Skeletal muscle satellite cell (primary cell): Measurements from ENCODE around the gene GRK2.

Experiments used
- H3K27me3 ChIP-seq: 2 replicates; pipeline ENCODE4 v1.7.0; 2013; ENCODE audit warnings: low read length; ENCODE audit not compliant: control insufficient read depth, insufficient read depth
- H3K36me3 ChIP-seq: 2 replicates; pipeline ENCODE4 v1.7.0; 2013; ENCODE audit warnings: mild to moderate bottlenecking, control low read depth, low read length; ENCODE audit not compliant: insufficient read depth
- H3K4me1 ChIP-seq: 2 replicates; pipeline ENCODE4 v1.7.0; 2013; ENCODE audit warnings: low read length; ENCODE audit not compliant: control insufficient read depth, insufficient read depth
- H3K4me2 ChIP-seq: 2 replicates; pipeline ENCODE4 v1.7.0; 2013; ENCODE audit warnings: mild to moderate bottlenecking, low read length
- H3K4me3 ChIP-seq: 2 replicates; pipeline ENCODE4 v1.7.0; 2013; ENCODE audit warnings: low read length
- H3K9ac ChIP-seq: 2 replicates; pipeline ENCODE4 v1.7.0; 2013; ENCODE audit warnings: mild to moderate bottlenecking, low read depth, low read length, moderate library complexity
- H3K9me3 ChIP-seq: replicated peaks from 2 replicates; pipeline ENCODE4 v1.7.0; 2013; ENCODE audit warnings: mild to moderate bottlenecking, control low read depth, low read length

The GRK2 gene

DNA sequence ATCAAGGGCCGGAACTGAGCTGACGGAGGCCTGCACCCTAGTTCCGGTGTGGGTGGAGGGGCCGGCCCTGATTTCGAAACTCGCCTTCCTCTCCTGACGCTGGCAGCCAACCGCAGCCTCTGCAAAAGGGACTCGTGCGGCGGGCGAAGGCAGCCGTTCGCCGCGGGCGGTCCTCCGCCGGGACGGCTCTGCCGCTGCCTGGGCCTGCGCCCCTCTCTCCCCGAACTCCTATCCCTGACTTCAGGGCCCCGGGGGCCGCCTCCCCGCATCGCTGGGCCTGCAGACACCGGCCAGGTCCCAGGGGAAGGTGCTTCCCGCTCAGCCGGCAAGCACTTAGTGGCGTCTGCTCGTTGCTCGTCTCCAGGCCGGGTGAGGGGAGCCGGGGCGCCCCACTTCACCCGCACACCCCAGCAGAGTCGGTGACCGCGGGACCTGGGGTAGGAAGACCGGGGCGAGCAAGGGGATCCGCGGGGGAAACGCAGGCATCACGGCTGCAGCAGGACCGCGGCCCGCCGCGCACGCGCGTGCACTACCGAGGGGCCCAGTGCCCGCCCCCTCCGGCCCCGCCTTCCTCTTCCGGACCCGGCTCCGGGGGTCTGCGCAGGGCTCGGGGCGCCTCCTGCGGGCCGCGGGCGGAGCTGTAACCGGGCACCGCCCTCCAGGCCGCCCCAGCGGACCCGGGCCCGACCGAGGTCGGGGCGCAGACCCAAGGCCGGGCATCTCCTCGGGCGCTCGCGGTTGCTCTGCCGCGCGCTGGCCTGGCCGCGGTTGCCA, 22.4 kb downstream of the GRK2 start:
- Histone ChIP-seq H3K36me3 (peaks cover 52% of the 10 kb centered on the region), H3K4me2 (peak overlapping the region; percentile 99), H3K27me3 (no peaks in the 10 kb centered on the region), H3K9me3 (no peaks in the 10 kb centered on the region), H3K4me3 (peak overlapping the region; percentile 87), H3K4me1 (peaks cover 37% of the 10 kb centered on the region), H3K9ac (peak overlapping the region; percentile 76)

GRCh38 chr11:67289226-67289650, 23.0 kb downstream of the GRK2 start, which contains the start of gene ANKRD13D:
TSS of gene ANKRD13D (plus strand) at chr11:67289303. CDS start at chr11:67289461, 158 bp downstream.
- H3K4me2 ChIP-seq, result peak within 1 kb of the TSS; percentile 99
- peak within 1 kb of the TSS; percentile 87 for H3K4me3 ChIP-seq
- peaks cover 37% of the 10 kb centered on the region for H3K4me1 ChIP-seq
- peaks cover 52% of the 10 kb centered on the region for H3K36me3 ChIP-seq
- H3K9ac ChIP-seq, result peak within 1 kb of the TSS; percentile 86
- H3K27me3 ChIP-seq, result no peaks in the 10 kb centered on the region
- H3K9me3 ChIP-seq, result no peaks in the 10 kb centered on the region

GRCh38 chr11:67289651-67290479, 23.6 kb downstream of the GRK2 start:
- H3K4me2 ChIP-seq, result peak overlapping the region; percentile 96
- H3K4me1 ChIP-seq, result peaks cover 37% of the 10 kb centered on the region
- H3K36me3 ChIP-seq, result peaks cover 52% of the 10 kb centered on the region
- no peaks in the 10 kb centered on the region for H3K9me3 ChIP-seq
- H3K27me3 ChIP-seq, result no peaks in the 10 kb centered on the region
- H3K9ac ChIP-seq, result peak overlapping the region; percentile 86
- peak overlapping the region; percentile 87 for H3K4me3 ChIP-seq

DNA sequence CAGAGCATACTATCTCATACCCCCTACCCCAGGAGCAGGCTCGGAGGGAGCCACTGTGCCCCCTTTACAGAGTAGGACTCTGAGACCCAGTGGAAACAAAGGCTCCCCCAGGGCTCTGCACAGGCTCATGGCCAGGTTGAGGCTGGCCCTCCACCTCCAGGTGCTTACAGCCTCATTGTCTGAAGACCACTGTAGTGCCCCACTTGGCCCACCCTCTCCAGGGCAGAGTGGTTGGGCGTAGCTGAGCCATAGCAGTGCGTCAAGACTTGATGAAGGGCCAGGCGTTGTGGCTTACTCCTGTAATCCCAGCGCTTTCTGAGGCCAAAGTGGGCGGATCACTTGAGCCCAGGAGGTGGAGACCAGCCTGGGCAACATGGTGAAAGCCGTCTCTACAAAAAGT, 24.5 kb downstream of the GRK2 start:
- Histone ChIP-seq H3K4me3 (peak overlapping the region; percentile 87), H3K9me3 (peaks cover 2% of the 10 kb centered on the region), H3K27me3 (no peaks in the 10 kb centered on the region), H3K36me3 (peaks cover 52% of the 10 kb centered on the region), H3K4me2 (peak overlapping the region; percentile 96), H3K4me1 (peaks cover 37% of the 10 kb centered on the region), H3K9ac (no peak overlapping the region)

- Histone ChIP-seq H3K9me3 (peaks cover 5% of the 10 kb centered on the region), H3K9ac (no peak overlapping the region), H3K36me3 (peaks cover 49% of the 10 kb centered on the region), H3K27me3 (no peaks in the 10 kb centered on the region), H3K4me2 (no peak overlapping the region), H3K4me1 (peaks cover 37% of the 10 kb centered on the region), H3K4me3 (no peak overlapping the region)
Observed at GRCh38 chr11:67291481-67292381, 25.5 kb downstream of the GRK2 start.

GRCh38 chr11:67292671-67293070, 26.4 kb downstream of the GRK2 start:
- peaks cover 5% of the 10 kb centered on the region for H3K9me3 ChIP-seq
- peaks cover 34% of the 10 kb centered on the region for H3K4me1 ChIP-seq
- H3K4me2 ChIP-seq, result peak overlapping the region; percentile 2
- no peaks in the 10 kb centered on the region for H3K27me3 ChIP-seq
- H3K9ac ChIP-seq, result no peak overlapping the region
- H3K4me3 ChIP-seq, result no peak overlapping the region
- H3K36me3 ChIP-seq, result peaks cover 48% of the 10 kb centered on the region

GRCh38 chr11:67293090-67293489, 26.8 kb downstream of the GRK2 start:
- H3K4me1 ChIP-seq, result peaks cover 30% of the 10 kb centered on the region
- H3K4me2 ChIP-seq, result peak overlapping the region; percentile 2
- no peak overlapping the region for H3K9ac ChIP-seq
- H3K27me3 ChIP-seq, result no peaks in the 10 kb centered on the region
- H3K4me3 ChIP-seq, result no peak overlapping the region
- peaks cover 52% of the 10 kb centered on the region for H3K36me3 ChIP-seq
- H3K9me3 ChIP-seq, result peaks cover 5% of the 10 kb centered on the region

DNA sequence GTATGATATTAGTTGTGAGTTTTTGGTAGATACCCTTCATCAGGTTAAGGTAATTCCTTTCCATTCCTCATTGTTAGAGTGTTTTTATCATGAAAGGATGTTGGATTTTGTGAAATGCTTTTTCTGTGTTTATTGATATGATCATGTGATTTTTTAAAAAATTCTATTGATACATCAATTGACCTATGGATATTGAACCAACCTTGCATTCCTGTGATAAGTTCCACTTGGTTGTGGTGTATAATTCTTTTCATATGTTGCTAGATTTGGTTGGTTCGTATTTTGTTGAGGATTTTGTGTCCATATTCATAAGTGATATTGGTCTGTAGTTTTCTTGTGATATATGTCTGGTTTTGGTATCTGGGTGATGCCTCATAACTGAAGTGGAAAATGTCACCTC, 29.6 kb downstream of the GRK2 start:
- Histone ChIP-seq H3K9ac (no peak overlapping the region), H3K36me3 (peaks cover 74% of the 10 kb centered on the region)

DNA sequence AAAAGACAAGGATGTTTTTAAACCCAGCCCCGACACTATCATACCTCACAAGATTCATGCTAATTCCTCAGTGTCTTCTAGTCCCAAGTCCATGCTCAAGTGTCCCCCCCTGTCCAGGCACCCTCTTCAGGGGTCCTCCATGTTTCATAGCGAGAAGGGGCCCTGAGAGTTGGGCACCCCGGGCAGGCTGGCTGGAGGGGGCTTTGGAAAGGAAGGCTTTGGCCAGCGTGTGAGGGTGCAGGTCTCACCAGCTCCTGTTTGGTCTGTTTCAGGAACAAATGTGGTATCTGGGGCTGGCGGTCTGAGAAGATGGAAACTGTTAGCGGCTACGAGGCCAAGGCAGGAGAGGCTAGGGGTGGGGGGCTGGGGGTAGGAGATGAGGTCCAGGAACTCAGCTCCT, 32.5 kb downstream of the GRK2 start:
- Histone ChIP-seq H3K4me3 (no peak overlapping the region), H3K9me3 (peaks cover 5% of the 10 kb centered on the region), H3K4me2 (no peak overlapping the region), H3K27me3 (no peaks in the 10 kb centered on the region), H3K9ac (no peak overlapping the region), H3K36me3 (peaks cover 70% of the 10 kb centered on the region), H3K4me1 (peaks cover 18% of the 10 kb centered on the region)

More for the DNA sequence above, 29.6 kb downstream of the GRK2 start:
- peaks cover 15% of the 10 kb centered on the region for H3K4me1 ChIP-seq
- H3K27me3 ChIP-seq, result no peaks in the 10 kb centered on the region
- H3K4me3 ChIP-seq, result no peak overlapping the region
- H3K9me3 ChIP-seq, result peaks cover 5% of the 10 kb centered on the region
- H3K4me2 ChIP-seq, result no peak overlapping the region

DNA sequence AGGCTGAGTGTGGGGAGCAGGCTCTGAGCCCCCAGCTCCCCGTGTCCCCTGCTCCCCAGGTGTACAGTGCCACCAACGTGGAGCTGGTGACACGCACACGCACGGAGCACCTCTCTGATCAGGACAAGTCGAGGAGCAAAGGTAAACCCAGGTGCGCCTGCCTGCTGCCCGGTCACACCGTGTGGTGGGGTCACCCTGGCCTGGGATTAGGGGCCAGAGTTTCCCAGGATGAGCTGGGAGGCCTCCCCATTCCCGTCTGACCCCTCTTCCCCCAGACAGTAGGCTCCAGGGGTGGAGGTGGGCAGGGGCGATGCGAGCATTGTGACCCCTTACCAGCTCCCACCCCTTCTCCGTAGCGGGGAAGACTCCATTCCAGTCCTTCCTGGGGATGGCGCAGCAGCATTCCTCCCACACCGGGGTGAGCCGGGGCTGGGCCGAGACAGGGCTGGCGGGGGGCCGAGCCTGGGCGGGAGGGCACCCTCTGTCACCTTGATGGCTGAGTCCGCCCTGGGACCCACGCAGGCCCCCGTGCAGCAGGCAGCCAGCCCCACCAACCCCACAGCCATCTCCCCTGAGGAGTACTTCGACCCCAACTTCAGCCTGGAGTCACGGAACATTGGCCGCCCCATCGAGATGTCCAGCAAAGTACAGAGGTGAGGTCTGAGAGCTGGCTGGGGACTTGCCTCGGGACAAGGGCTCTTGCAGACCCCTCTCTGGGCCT, 33.4 kb downstream of the GRK2 start:
- H3K9me3 ChIP-seq, result peaks cover 5% of the 10 kb centered on the region
- H3K4me3 ChIP-seq, result no peak overlapping the region
- no peak overlapping the region for H3K4me2 ChIP-seq
- no peak overlapping the region for H3K9ac ChIP-seq
- no peaks in the 10 kb centered on the region for H3K27me3 ChIP-seq
- H3K36me3 ChIP-seq, result peaks cover 64% of the 10 kb centered on the region
- H3K4me1 ChIP-seq, result peaks cover 26% of the 10 kb centered on the region
